GM23248 (cell line): ENCODE data around the gene SLC19A1. TPM values are rescaled to one million over a fixed set of nuclear protein-coding genes. Genes with fewer than 3 reads are reported as not detected.

Experiments used
- DNase-seq: peaks from one replicate; pipeline ENCODE4 v3.0.0-alpha.2; 2015
- H2AFZ ChIP-seq: fragments of 200-600 bp; sonication (generic); 2 replicates; pipeline ENCODE4 v1.6.1; 2016; ENCODE audit warnings: antibody characterized with exemption
- H3F3A ChIP-seq: fragments of 200-600 bp; sonication (generic); 2 replicates; pipeline ENCODE4 v1.6.1; 2016; ENCODE audit warnings: mild to moderate bottlenecking, antibody characterized with exemption, mixed run types; ENCODE audit not compliant: insufficient read depth
- H3K27ac ChIP-seq: fragments of 200-600 bp; sonication (generic); 2 replicates; pipeline ENCODE4 v1.5.1; 2016; ENCODE audit warnings: mild to moderate bottlenecking
- H3K27me3 ChIP-seq: fragments of 200-600 bp; sonication (generic); replicated peaks from 2 replicates; pipeline ENCODE4 v1.6.1; 2016; ENCODE audit warnings: mild to moderate bottlenecking; ENCODE audit not compliant: insufficient read depth
- H3K36me3 ChIP-seq: fragments of 200-600 bp; sonication (generic); 2 replicates; pipeline ENCODE4 v1.6.1; 2016; ENCODE audit warnings: low read depth, mild to moderate bottlenecking
- H3K4me1 ChIP-seq: fragments of 200-600 bp; sonication (generic); 2 replicates; pipeline ENCODE4 v1.6.1; 2016; ENCODE audit warnings: mild to moderate bottlenecking; ENCODE audit not compliant: insufficient read depth
- H3K4me2 ChIP-seq: fragments of 200-600 bp; sonication (generic); one replicate; pipeline ENCODE4 v1.6.1; 2016; ENCODE audit warnings: mild to moderate bottlenecking; ENCODE audit not compliant: unreplicated experiment
- H3K4me3 ChIP-seq: fragments of 200-600 bp; sonication (generic); 2 replicates; pipeline ENCODE4 v1.5.1; 2016; ENCODE audit warnings: mild to moderate bottlenecking
- H3K79me2 ChIP-seq: fragments of 200-600 bp; sonication (generic); 2 replicates; pipeline ENCODE4 v1.6.1; 2016; ENCODE audit warnings: mild to moderate bottlenecking; ENCODE audit not compliant: insufficient read depth
- H3K9ac ChIP-seq: fragments of 200-600 bp; sonication (generic); 2 replicates; pipeline ENCODE4 v1.6.1; 2016; ENCODE audit warnings: mild to moderate bottlenecking
- H3K9me2 ChIP-seq: fragments of 200-600 bp; sonication (generic); 2 replicates; pipeline ENCODE4 v1.6.1; 2016; ENCODE audit warnings: mixed run types, mild to moderate bottlenecking, moderate library complexity; ENCODE audit not compliant: insufficient read depth
- H3K9me3 ChIP-seq: fragments of 200-600 bp; sonication (generic); one replicate; pipeline ENCODE4 v1.6.1; 2017; ENCODE audit warnings: low read depth
- H4K20me1 ChIP-seq: fragments of 200-600 bp; sonication (generic); 2 replicates; pipeline ENCODE4 v1.6.0; 2016; ENCODE audit not compliant: insufficient read depth
- EZH2 ChIP-seq: fragments of 200-600 bp; sonication (generic); IDR thresholded peaks from 2 replicates; pipeline ENCODE4 v1.6.1; 2018; ENCODE audit warnings: antibody characterized with exemption, mild to moderate bottlenecking; ENCODE audit not compliant: insufficient read depth, poor library complexity, severe bottlenecking
- EZH2phosphoT487 ChIP-seq: fragments of 200-600 bp; sonication (generic); IDR thresholded peaks from 2 replicates; pipeline ENCODE4 v1.6.1; 2018; ENCODE audit warnings: antibody characterized with exemption, moderate library complexity, mild to moderate bottlenecking, low read depth; ENCODE audit not compliant: insufficient read depth
- WGBS, 2 experiments: methylation state at CpG; one replicate each; pipeline ENCODE4 v1.1.6; 2015 to 2017; ENCODE audit warnings: low lambda C conversion rate in 2 of 2, low coverage in 1 of 2; ENCODE audit errors: missing lambda C conversion rate in 2 of 2; 5-methylcytosine and 5-hydroxymethylcytosine counted together
- in situ Hi-C: fragments of 300-500 bp; cut with MboI; formaldehyde crosslinking; loops from 2 replicates; pipeline ENCODE4 v1.15.0; 2020
- polyA plus RNA-seq: library from polyadenylated mRNA; unstranded; fragments of >200 nt; fragmentation: Nextera tagmentation; extraction: Ambion mirVana; gene quantifications from 2 replicates; pipeline ENCODE4 v1.2.1, GENCODE V29; 2016
- total RNA-seq: library from RNA; depleted of rRNA; stranded (reverse); fragments of >200 nt; shearing (Covaris generic); gene quantifications from 2 replicates; pipeline ENCODE4 v1.2.3, GENCODE V29; 2014

SLC19A1 gene
- total and polyA plus RNA-seq, 2 experiments from 2014 or later = 7.8 to 8.4 TPM

GRCh38 chr21:45546636-45547544, 4.7 kb upstream of the SLC19A1 start:
- Histone ChIP-seq H3K4me3 (no peak overlapping the region), H3F3A (peaks cover 8% of the 10 kb centered on the region; the same call in 1 of the 2 replicates), H3K79me2 (no peaks in the 10 kb centered on the region), H3K27me3 (no peaks in the 10 kb centered on the region), H3K9me2 (no peaks in the 10 kb centered on the region), H3K36me3 (no peaks in the 10 kb centered on the region), H3K9ac (no peak overlapping the region), H3K4me2 (no peak overlapping the region), H3K4me1 (no peaks in the 10 kb centered on the region), H4K20me1 (no peaks in the 10 kb centered on the region), H3K9me3 (no peaks in the 10 kb centered on the region), H3K27ac (no peak overlapping the region), H2AFZ (no peak overlapping the region)
- 71 to 75% methylated on average over 16 of the region's 16 CpGs for WGBS, 2 experiments
- TF ChIP-seq EZH2 (no peak), EZH2phosphoT487 (no peak)
- in situ Hi-C loops = no loop called here
- no peak for DNase-seq

- no peaks in the 10 kb centered on the region for H4K20me1 ChIP-seq
- H3K4me1 ChIP-seq = no peaks in the 10 kb centered on the region
- 78 to 81% methylated on average over 21 to 22 of the region's 22 CpGs for WGBS, 2 experiments
- H3K9me3 ChIP-seq = no peaks in the 10 kb centered on the region
- H3K4me3 ChIP-seq = no peak overlapping the region
- no peak overlapping the region for H3K27ac ChIP-seq
- in situ Hi-C loops = no loop called here
- no peaks in the 10 kb centered on the region for H3K79me2 ChIP-seq
- H3K9me2 ChIP-seq = no peaks in the 10 kb centered on the region
- no peak overlapping the region for H3K9ac ChIP-seq
- peaks cover under 1% of the 10 kb centered on the region; the same call in 1 of the 2 replicates for H3F3A ChIP-seq
- no peaks in the 10 kb centered on the region for H3K27me3 ChIP-seq
- H2AFZ ChIP-seq = no peak overlapping the region
- H3K36me3 ChIP-seq = no peaks in the 10 kb centered on the region
- TF ChIP-seq EZH2phosphoT487 (no peak), EZH2 (no peak)
- H3K4me2 ChIP-seq = no peak overlapping the region
- no peak for DNase-seq
Measured at GRCh38 chr21:45545691-45546531, 3.7 kb upstream of the SLC19A1 start.

- Histone ChIP-seq H2AFZ (no peak overlapping the region), H3K36me3 (no peaks in the 10 kb centered on the region), H3K4me1 (no peaks in the 10 kb centered on the region), H3F3A (no peaks in the 10 kb centered on the region), H3K79me2 (no peaks in the 10 kb centered on the region), H3K27me3 (no peaks in the 10 kb centered on the region), H3K9ac (no peak overlapping the region), H3K9me2 (no peaks in the 10 kb centered on the region), H3K27ac (no peak overlapping the region), H3K4me3 (no peak overlapping the region), H3K4me2 (no peak overlapping the region), H4K20me1 (no peaks in the 10 kb centered on the region), H3K9me3 (no peaks in the 10 kb centered on the region)
- 82 to 89% methylated on average over 5 to 6 of the region's 6 CpGs for WGBS, 2 experiments
- DNase-seq = no peak
- in situ Hi-C loops = no loop called here
- TF ChIP-seq EZH2phosphoT487 (no peak), EZH2 (no peak)
Measured at GRCh38 chr21:45545236-45545570, 3.0 kb upstream of the SLC19A1 start.

GRCh38 chr21:45544449-45545235, 2.4 kb upstream of the SLC19A1 start:
- Histone ChIP-seq H3F3A (no peaks in the 10 kb centered on the region), H3K36me3 (no peaks in the 10 kb centered on the region), H4K20me1 (no peaks in the 10 kb centered on the region), H3K9me2 (no peaks in the 10 kb centered on the region), H3K9ac (no peak overlapping the region), H3K27me3 (no peaks in the 10 kb centered on the region), H3K4me2 (no peak overlapping the region), H3K27ac (no peak overlapping the region), H3K79me2 (no peaks in the 10 kb centered on the region), H3K4me1 (no peaks in the 10 kb centered on the region), H3K9me3 (no peaks in the 10 kb centered on the region), H2AFZ (no peak overlapping the region), H3K4me3 (no peak overlapping the region)
- TF ChIP-seq EZH2 = no peak
- TF ChIP-seq EZH2phosphoT487 = no peak
- WGBS, 2 experiments = 78 to 79% methylated on average over 17 to 18 of the region's 18 CpGs
- in situ Hi-C loops = no loop called here
- DNase-seq = no peak
